Ishikawa (cell line): Measurements from ENCODE around the gene ARL8B.

Source experiments
- CEBPB ChIP-seq: IDR thresholded peaks from 2 replicates; pipeline ENCODE4 v1.6.1; 2012
- CREB1 ChIP-seq: IDR thresholded peaks from 2 replicates; pipeline ENCODE4 v1.6.1; 2012; ENCODE audit warnings: low read depth
- EGR1 ChIP-seq: IDR thresholded peaks from 2 replicates; pipeline ENCODE4 v1.6.1; 2012
- EP300 ChIP-seq: IDR thresholded peaks from 2 replicates; pipeline ENCODE4 v1.6.1; 2012; ENCODE audit warnings: borderline replicate concordance
- FOXM1 ChIP-seq: IDR thresholded peaks from 2 replicates; pipeline ENCODE4 v1.6.1; 2012; ENCODE audit warnings: low read depth, borderline replicate concordance
- MAX ChIP-seq: IDR thresholded peaks from 2 replicates; pipeline ENCODE4 v1.6.1; 2012
- NFIC ChIP-seq: IDR thresholded peaks from 2 replicates; pipeline ENCODE4 v1.6.1; 2012
- RAD21 ChIP-seq: IDR thresholded peaks from 2 replicates; pipeline ENCODE4 v1.6.1; 2012; ENCODE audit warnings: low read depth
- TAF1 ChIP-seq: IDR thresholded peaks from 2 replicates; pipeline ENCODE4 v1.6.1; 2012; ENCODE audit warnings: low read depth, mild to moderate bottlenecking
- TCF12 ChIP-seq: IDR thresholded peaks from 2 replicates; pipeline ENCODE4 v1.6.1; 2012; ENCODE audit warnings: low read depth
- TEAD4 ChIP-seq: IDR thresholded peaks from 2 replicates; pipeline ENCODE4 v1.6.1; 2012
- YY1 ChIP-seq: IDR thresholded peaks from 2 replicates; pipeline ENCODE4 v1.6.1; 2012; ENCODE audit warnings: low read depth
- ZBTB7A ChIP-seq: IDR thresholded peaks from 2 replicates; pipeline ENCODE4 v1.6.1; 2012; ENCODE audit warnings: low read depth
- TF ChIP-seq, protein P1 (sequence below): IDR thresholded peaks from 2 replicates; pipeline ENCODE4 v1.6.1; 2012
- TF ChIP-seq, protein P2 (sequence below): IDR thresholded peaks from 2 replicates; pipeline ENCODE4 v1.6.1; 2012; ENCODE audit warnings: low read depth, mild to moderate bottlenecking

The ARL8B gene

DNA sequence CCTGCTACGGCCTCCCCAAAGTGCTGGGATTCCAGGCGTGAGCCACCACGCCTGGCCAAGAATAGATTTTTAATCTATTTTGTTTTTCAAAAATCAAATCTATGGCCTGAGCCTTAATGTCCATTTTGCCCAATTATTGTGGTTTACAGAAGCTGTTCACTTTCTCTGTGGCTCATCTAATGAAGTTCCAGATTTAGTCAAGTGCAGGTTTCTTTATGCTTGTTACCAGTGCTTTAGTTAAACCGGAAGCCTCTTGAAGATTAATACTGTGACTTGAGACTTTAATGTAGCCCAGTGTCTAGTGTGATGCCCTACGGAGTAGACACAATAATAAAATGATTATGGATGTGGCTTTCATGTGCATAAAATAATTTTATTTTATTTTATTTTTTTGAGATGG, 48.9 kb downstream of the ARL8B start:
- TF ChIP-seq, protein P1, sequence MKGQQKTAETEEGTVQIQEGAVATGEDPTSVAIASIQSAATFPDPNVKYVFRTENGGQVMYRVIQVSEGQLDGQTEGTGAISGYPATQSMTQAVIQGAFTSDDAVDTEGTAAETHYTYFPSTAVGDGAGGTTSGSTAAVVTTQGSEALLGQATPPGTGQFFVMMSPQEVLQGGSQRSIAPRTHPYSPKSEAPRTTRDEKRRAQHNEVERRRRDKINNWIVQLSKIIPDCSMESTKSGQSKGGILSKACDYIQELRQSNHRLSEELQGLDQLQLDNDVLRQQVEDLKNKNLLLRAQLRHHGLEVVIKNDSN: no peak
- TF ChIP-seq ZBTB7A (no peak), FOXM1 (no peak), CREB1 (no peak), NFIC (no peak), RAD21 (no peak)

- TF ChIP-seq CREB1: no peak
- TF ChIP-seq FOXM1: no peak
- TF ChIP-seq RAD21: no peak
- TF ChIP-seq, protein P1: no peak
- no peak for TF ChIP-seq CEBPB
- TF ChIP-seq MAX: no peak
- TF ChIP-seq TEAD4: no peak
- no peak for TF ChIP-seq EP300
- TF ChIP-seq, protein P2, sequence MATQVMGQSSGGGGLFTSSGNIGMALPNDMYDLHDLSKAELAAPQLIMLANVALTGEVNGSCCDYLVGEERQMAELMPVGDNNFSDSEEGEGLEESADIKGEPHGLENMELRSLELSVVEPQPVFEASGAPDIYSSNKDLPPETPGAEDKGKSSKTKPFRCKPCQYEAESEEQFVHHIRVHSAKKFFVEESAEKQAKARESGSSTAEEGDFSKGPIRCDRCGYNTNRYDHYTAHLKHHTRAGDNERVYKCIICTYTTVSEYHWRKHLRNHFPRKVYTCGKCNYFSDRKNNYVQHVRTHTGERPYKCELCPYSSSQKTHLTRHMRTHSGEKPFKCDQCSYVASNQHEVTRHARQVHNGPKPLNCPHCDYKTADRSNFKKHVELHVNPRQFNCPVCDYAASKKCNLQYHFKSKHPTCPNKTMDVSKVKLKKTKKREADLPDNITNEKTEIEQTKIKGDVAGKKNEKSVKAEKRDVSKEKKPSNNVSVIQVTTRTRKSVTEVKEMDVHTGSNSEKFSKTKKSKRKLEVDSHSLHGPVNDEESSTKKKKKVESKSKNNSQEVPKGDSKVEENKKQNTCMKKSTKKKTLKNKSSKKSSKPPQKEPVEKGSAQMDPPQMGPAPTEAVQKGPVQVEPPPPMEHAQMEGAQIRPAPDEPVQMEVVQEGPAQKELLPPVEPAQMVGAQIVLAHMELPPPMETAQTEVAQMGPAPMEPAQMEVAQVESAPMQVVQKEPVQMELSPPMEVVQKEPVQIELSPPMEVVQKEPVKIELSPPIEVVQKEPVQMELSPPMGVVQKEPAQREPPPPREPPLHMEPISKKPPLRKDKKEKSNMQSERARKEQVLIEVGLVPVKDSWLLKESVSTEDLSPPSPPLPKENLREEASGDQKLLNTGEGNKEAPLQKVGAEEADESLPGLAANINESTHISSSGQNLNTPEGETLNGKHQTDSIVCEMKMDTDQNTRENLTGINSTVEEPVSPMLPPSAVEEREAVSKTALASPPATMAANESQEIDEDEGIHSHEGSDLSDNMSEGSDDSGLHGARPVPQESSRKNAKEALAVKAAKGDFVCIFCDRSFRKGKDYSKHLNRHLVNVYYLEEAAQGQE: no peak
These were observed 49.9 kb downstream of the ARL8B start for GRCh38 chr3:5172018-5172417.

- no peak for TF ChIP-seq ZBTB7A
- no peak for TF ChIP-seq RAD21
- no peak for TF ChIP-seq TAF1
- TF ChIP-seq, protein P1: no peak
- TF ChIP-seq CREB1: no peak
- TF ChIP-seq CEBPB: no peak
- no peak for TF ChIP-seq TEAD4
- TF ChIP-seq NFIC: no peak
- no peak for TF ChIP-seq EGR1
- TF ChIP-seq, protein P2: no peak
- no peak for TF ChIP-seq MAX
- no peak for TF ChIP-seq TCF12
- TF ChIP-seq FOXM1: no peak
- TF ChIP-seq EP300: no peak
- TF ChIP-seq YY1: no peak
These were observed 59.5 kb downstream of the ARL8B start for GRCh38 chr3:5181469-5182141.

DNA sequence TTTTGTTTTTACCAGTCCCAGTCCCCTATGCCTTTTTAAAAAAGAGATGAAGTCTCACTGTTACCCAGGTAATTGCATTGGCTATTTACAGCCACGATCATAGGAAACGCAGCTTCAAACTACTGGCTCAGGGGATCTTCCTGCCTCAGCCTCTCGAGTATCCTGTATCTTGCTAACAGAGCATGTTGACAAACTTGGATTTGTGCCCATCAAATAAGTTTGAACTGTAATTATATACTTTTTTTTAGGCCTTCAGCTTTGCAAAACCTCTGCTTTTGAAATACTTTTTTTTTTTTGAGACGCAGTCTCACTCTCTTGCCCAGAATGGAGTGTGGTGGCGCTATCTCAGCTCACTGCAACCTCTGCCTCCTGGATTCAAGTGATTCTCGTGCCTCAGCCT, 62.4 kb downstream of the ARL8B start:
- no peak for TF ChIP-seq NFIC

- no peak for TF ChIP-seq TCF12
- TF ChIP-seq NFIC: no peak
- no peak for TF ChIP-seq FOXM1
- TF ChIP-seq YY1: no peak
- TF ChIP-seq, protein P2: no peak
- TF ChIP-seq TEAD4: no peak
- no peak for TF ChIP-seq ZBTB7A
- TF ChIP-seq EGR1: no peak
- no peak for TF ChIP-seq EP300
These were observed 63.1 kb downstream of the ARL8B start for GRCh38 chr3:5185093-5185673.
